GM12878 (cell line): ENCODE measurements around the gene SGPP2. TPM values are rescaled to one million over a fixed set of nuclear protein-coding genes. Genes with fewer than 3 reads are reported as not detected.
A peak's percentile ranks its signal among the peaks of the same experiment; 100 is the strongest.

ENCODE experiments used
- ATAC-seq: fragments of 200-7000 bp; cut with Tn5 transposase; 3 replicates; pipeline ENCODE4 v1.9.1; 2020; ENCODE audit warnings: mild to moderate bottlenecking, moderate library complexity
- BruUV-seq: library from RNA; stranded (reverse); fragments of 400-500 nt; replicated peaks from 2 replicates; lab custom pipeline; 2021; lab: Mats Ljungman, UMichigan
- CTCF ChIA-PET: fragments of 300-600 bp; sonication (Branson Sonifier 250); formaldehyde crosslinking; extraction: SDS; loops from one replicate; lab custom pipeline; 2021; ENCODE audit warnings: inconsistent platforms; lab: Yijun Ruan, JAX
- POLR2A ChIA-PET: fragments of 350-600 bp; formaldehyde crosslinking; extraction: SDS; loops from one replicate; lab custom pipeline; 2021; ENCODE audit warnings: inconsistent platforms; lab: Charles Lee
- RAD21 ChIA-PET: fragments of 300-600 bp; sonication (Branson Sonifier 250); formaldehyde crosslinking; loops from one replicate; lab custom pipeline; 2023; ENCODE audit warnings: antibody characterized with exemption; ENCODE audit not compliant: unreplicated experiment; lab: Charles Lee
- SMC1A ChIA-PET: fragments of 300-600 bp; sonication (Branson Sonifier 250); formaldehyde crosslinking; loops from one replicate; lab custom pipeline; 2023; ENCODE audit not compliant: unreplicated experiment, uncharacterized antibody; lab: Charles Lee
- DNase-seq: peaks from one replicate; pipeline ENCODE4 v3.0.0-alpha.2; 2011; ENCODE audit warnings: low read depth, low spot score
- FAIRE-seq: peaks from 3 replicates; lab custom pipeline; 2011; peaks lifted over from hg19 to GRCh38; lab: Jason Lieb, UNC
- H2AFZ ChIP-seq: 2 replicates; pipeline ENCODE4 v1.6.0; 2011; ENCODE audit warnings: low read depth, low read length, control low read depth; ENCODE audit not compliant: control insufficient read depth
- H3K27ac ChIP-seq: 2 replicates; pipeline ENCODE4 v1.5.1; 2011; ENCODE audit warnings: control low read depth; ENCODE audit not compliant: control insufficient read depth, insufficient read depth
- H3K27me3 ChIP-seq, 2 experiments: replicated peaks in 1 of 2; 2 replicates each; pipeline versions ENCODE4 v1.6.0 to v1.6.1; 2011; ENCODE audit warnings: low read length in 1 of 2; ENCODE audit not compliant: control insufficient read depth in 2 of 2, insufficient read depth in 2 of 2
- H3K36me3 ChIP-seq, 2 experiments: 2 replicates each; pipeline ENCODE4 v1.5.1; 2011; ENCODE audit warnings: low read length in 1 of 2; ENCODE audit not compliant: control insufficient read depth in 2 of 2, insufficient read depth in 2 of 2
- H3K4me1 ChIP-seq: 2 replicates; pipeline ENCODE4 v1.6.1; 2011; ENCODE audit warnings: mild to moderate bottlenecking, low read length, moderate library complexity, mixed read lengths; ENCODE audit not compliant: control insufficient read depth, insufficient read depth
- H3K4me2 ChIP-seq: 2 replicates; pipeline ENCODE4 v1.6.0; 2011; ENCODE audit warnings: control low read depth; ENCODE audit not compliant: control insufficient read depth, insufficient read depth
- H3K4me3 ChIP-seq: fragments of 200-600 bp; sonication (generic); 2 replicates; pipeline ENCODE4 v1.5.1; 2016
- H3K79me2 ChIP-seq: 2 replicates; pipeline ENCODE4 v1.6.0; 2011; ENCODE audit warnings: low read length; ENCODE audit not compliant: control insufficient read depth, insufficient read depth
- H3K9ac ChIP-seq: 2 replicates; pipeline ENCODE4 v1.8.0; 2011; ENCODE audit warnings: low read length, control low read depth, mixed read lengths; ENCODE audit not compliant: control insufficient read depth, insufficient read depth
- H3K9me3 ChIP-seq: replicated peaks from 3 replicates; pipeline ENCODE4 v1.5.1; 2011; ENCODE audit warnings: mild to moderate bottlenecking, low read length; ENCODE audit not compliant: control insufficient read depth, insufficient read depth
- H4K20me1 ChIP-seq: 2 replicates; pipeline ENCODE4 v1.6.0; 2011; ENCODE audit not compliant: control insufficient read depth, insufficient read depth
- PKNOX1 ChIP-seq: fragments of 450-650 bp; IDR thresholded peaks from 2 replicates; pipeline ENCODE4 v1.6.1; 2016; ENCODE audit warnings: mild to moderate bottlenecking
- SUPT20H ChIP-seq: IDR thresholded peaks from 2 replicates; pipeline ENCODE4 v1.6.1; 2011; ENCODE audit warnings: low read depth, mild to moderate bottlenecking, low read length, moderate library complexity, borderline replicate concordance; ENCODE audit not compliant: control insufficient read depth
- TARDBP ChIP-seq: IDR thresholded peaks from 2 replicates; pipeline ENCODE4 v1.6.1; 2016; ENCODE audit warnings: borderline replicate concordance
- WGBS: methylation state at CpG from one replicate; pipeline ENCODE4 v1.1.6; 2016; ENCODE audit warnings: low lambda C conversion rate; ENCODE audit not compliant: insufficient replicate concordance, insufficient coverage; ENCODE audit errors: missing lambda C conversion rate; 5-methylcytosine and 5-hydroxymethylcytosine counted together
- in situ Hi-C: fragments of 300-500 bp; cut with MboI; formaldehyde crosslinking; loops from 9 replicates; pipeline ENCODE4 v1.14.3; 2018; ENCODE audit warnings: mixed read lengths
- intact Hi-C: fragments of 100-400 bp; cut with micrococcal nuclease; formaldehyde crosslinking; loops from one replicate; pipeline ENCODE4 v1.14.2; 2022; ENCODE audit not compliant: unreplicated experiment
- polyA plus RNA-seq, 11 experiments: library from polyadenylated mRNA; depleted of rRNA in 4 of 11; unstranded in 6 of 11; stranded (reverse) in 5 of 11; fragments of >200 nt; fragmentation: Nextera tagmentation in 4 of 11; fragmentation: Illumina TruSeq in 1 of 11; extraction: Ambion mirVana in 4 of 11; extraction: Trizol in 1 of 11; gene quantifications; 1 replicate in 1 of 11; 2 replicates in 10 of 11; pipeline versions ENCODE4 v1.2.1 to v1.2.3, GENCODE V29; 2011 to 2016; ENCODE audit warnings: inconsistent platforms in 2 of 11, missing spikeins in 2 of 11, low read depth in 1 of 11
- total RNA-seq, 4 experiments: library from RNA; depleted of rRNA in 3 of 4; stranded (reverse); fragments of >200 nt in 3 of 4; fragmentation: Illumina TruSeq in 1 of 4; extraction: Trizol in 1 of 4; gene quantifications; 2 replicates each; pipeline versions ENCODE4 v1.2.1 to v1.2.3, GENCODE V29; 2013 to 2021
- TF ChIP-seq, protein P1 (sequence below): IDR thresholded peaks from 2 replicates; pipeline ENCODE4 v1.6.1; 2012; ENCODE audit warnings: improper control_type of control experiment, low read depth, low read length; ENCODE audit not compliant: insufficient replicate concordance

SGPP2 gene
- total and polyA plus RNA-seq, 10 of the 15 experiments (the other 5 are each of a cell fraction or from before 2014, with no cell fraction given) = 3.5 to 84.9 (median 13.1) TPM

DNA sequence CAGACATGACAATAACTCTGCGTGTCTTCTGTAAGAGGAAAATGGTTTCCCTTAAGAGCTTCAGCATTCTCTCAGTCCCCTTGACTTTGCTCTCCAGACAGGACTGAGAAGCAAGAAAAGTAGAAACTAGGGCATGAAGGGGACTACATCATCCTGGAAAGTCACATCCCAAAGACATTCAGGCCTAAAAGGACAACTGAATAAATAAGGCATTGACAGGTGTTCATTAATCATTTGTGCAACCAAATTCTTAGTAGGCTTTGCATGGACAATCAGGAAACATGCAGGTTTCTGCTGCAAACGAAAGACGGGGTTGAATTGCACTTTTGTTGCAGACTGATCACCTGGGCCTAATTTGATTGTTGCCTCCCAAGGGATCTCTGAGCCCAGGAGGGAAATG lies 1.2 kb upstream of the SGPP2 start:
- BruUV-seq = TSS peak; percentile 60
- SMC1A ChIA-PET = interaction anchor here (0.9 to 6.8 kb wide), 13 partner anchors 9 to 138 kb away, joined by 3 to 40 read pairs (median 8); no protein-coding TSS in a partner anchor
- no peaks in the 10 kb centered on the region for H3K27me3 ChIP-seq
- peak overlapping the region; percentile 73; the same call in 1 of the 2 replicates for H3K4me3 ChIP-seq
- no peaks in the 10 kb centered on the region for H3K9me3 ChIP-seq
- H3K36me3 ChIP-seq = no peaks in the 10 kb centered on the region
- WGBS = 19% methylated on average over 3 of the region's 3 CpGs
- FAIRE-seq (peak; percentile 23), ATAC-seq (no peak), DNase-seq (no peak)
- H3K4me2 ChIP-seq = peak overlapping the region; percentile 85
- CTCF ChIA-PET = interaction anchor here (0.6 to 5.3 kb wide), 13 partner anchors 8 to 200 kb away, joined by 3 to 33 read pairs (median 4); a partner anchor contains a TSS
- 0 out of 2 replicates have a peak overlapping the region, but pooled peaks have one; percentile 1 for H3K9ac ChIP-seq
- H3K4me1 ChIP-seq = peaks cover 26% of the 10 kb centered on the region; the same call in 1 of the 2 replicates
- H4K20me1 ChIP-seq = no peaks in the 10 kb centered on the region
- H3K27ac ChIP-seq = peak overlapping the region; percentile 79
- TF ChIP-seq TARDBP (no peak), PKNOX1 (peak; percentile 54; the same call in 1 of the 2 replicates), SUPT20H (no peak)
- TF ChIP-seq, protein P1, sequence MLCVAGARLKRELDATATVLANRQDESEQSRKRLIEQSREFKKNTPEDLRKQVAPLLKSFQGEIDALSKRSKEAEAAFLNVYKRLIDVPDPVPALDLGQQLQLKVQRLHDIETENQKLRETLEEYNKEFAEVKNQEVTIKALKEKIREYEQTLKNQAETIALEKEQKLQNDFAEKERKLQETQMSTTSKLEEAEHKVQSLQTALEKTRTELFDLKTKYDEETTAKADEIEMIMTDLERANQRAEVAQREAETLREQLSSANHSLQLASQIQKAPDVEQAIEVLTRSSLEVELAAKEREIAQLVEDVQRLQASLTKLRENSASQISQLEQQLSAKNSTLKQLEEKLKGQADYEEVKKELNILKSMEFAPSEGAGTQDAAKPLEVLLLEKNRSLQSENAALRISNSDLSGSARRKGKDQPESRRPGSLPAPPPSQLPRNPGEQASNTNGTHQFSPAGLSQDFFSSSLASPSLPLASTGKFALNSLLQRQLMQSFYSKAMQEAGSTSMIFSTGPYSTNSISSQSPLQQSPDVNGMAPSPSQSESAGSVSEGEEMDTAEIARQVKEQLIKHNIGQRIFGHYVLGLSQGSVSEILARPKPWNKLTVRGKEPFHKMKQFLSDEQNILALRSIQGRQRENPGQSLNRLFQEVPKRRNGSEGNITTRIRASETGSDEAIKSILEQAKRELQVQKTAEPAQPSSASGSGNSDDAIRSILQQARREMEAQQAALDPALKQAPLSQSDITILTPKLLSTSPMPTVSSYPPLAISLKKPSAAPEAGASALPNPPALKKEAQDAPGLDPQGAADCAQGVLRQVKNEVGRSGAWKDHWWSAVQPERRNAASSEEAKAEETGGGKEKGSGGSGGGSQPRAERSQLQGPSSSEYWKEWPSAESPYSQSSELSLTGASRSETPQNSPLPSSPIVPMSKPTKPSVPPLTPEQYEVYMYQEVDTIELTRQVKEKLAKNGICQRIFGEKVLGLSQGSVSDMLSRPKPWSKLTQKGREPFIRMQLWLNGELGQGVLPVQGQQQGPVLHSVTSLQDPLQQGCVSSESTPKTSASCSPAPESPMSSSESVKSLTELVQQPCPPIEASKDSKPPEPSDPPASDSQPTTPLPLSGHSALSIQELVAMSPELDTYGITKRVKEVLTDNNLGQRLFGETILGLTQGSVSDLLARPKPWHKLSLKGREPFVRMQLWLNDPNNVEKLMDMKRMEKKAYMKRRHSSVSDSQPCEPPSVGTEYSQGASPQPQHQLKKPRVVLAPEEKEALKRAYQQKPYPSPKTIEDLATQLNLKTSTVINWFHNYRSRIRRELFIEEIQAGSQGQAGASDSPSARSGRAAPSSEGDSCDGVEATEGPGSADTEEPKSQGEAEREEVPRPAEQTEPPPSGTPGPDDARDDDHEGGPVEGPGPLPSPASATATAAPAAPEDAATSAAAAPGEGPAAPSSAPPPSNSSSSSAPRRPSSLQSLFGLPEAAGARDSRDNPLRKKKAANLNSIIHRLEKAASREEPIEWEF = no peak
- peak overlapping the region; percentile 77 for H2AFZ ChIP-seq
- peaks cover 45% of the 10 kb centered on the region for H3K79me2 ChIP-seq
- in situ Hi-C loops (no loop called here), intact Hi-C loops (loop anchor here (1.0 kb wide), 1 partner anchor 105 kb away; no protein-coding TSS in a partner anchor)
- RAD21 ChIA-PET = interaction anchor here (0.8 to 9.4 kb wide), 7 partner anchors 10 to 138 kb away, joined by 3 to 119 read pairs (median 8); a partner anchor contains a TSS
- POLR2A ChIA-PET = interaction anchor here (0.7 to 2.1 kb wide), 3 partner anchors 10 to 102 kb away, joined by 3 to 8 read pairs (median 5); no protein-coding TSS in a partner anchor
